Mononuclear cell (primary cell): ENCODE data around the gene NPHS2. TPM values are rescaled to one million over a fixed set of nuclear protein-coding genes. Genes with fewer than 3 reads are reported as not detected.

Source experiments
- H3K27me3 ChIP-seq: 2 replicates; pipeline ENCODE4 v1.6.0; 2011; ENCODE audit warnings: low read length, control low read depth; ENCODE audit not compliant: insufficient read depth
- H3K4me1 ChIP-seq: 2 replicates; pipeline ENCODE4 v1.5.1; 2011; ENCODE audit warnings: mild to moderate bottlenecking, low read length, control low read depth; ENCODE audit not compliant: insufficient read depth
- H3K4me3 ChIP-seq: 2 replicates; pipeline ENCODE4 v1.5.1; 2011; ENCODE audit warnings: mild to moderate bottlenecking, low read length, moderate library complexity
- H3K9me3 ChIP-seq: 2 replicates; pipeline ENCODE4 v1.5.1; 2011; ENCODE audit warnings: low read depth, mild to moderate bottlenecking, control low read depth, low read length
- total RNA-seq: library from RNA; depleted of rRNA; stranded (reverse); fragments of >200 nt; gene quantifications from one replicate; pipeline ENCODE4 v1.2.3, GENCODE V29; 2012

The NPHS2 gene
- total RNA-seq = not detected

- Histone ChIP-seq H3K4me1 (no peaks in the 10 kb centered on the region), H3K27me3 (peaks cover 50% of the 10 kb centered on the region), H3K9me3 (no peaks in the 10 kb centered on the region), H3K4me3 (no peak within 1 kb of the TSS)
Observed at GRCh38 chr1:179575497-179576314, at the start of gene NPHS2. Gene NPHS2 (minus strand): TSS chr1:179575948. CDS start chr1:179575864, 84 bp downstream.

GRCh38 chr1:179612361-179612760 lies 36.6 kb upstream of the NPHS2 start:
- no peaks in the 10 kb centered on the region for H3K4me1 ChIP-seq
- no peaks in the 10 kb centered on the region for H3K9me3 ChIP-seq
- H3K27me3 ChIP-seq = peaks cover 18% of the 10 kb centered on the region
- H3K4me3 ChIP-seq = no peak overlapping the region

GRCh38 chr1:179601093-179601492 lies 25.3 kb upstream of the NPHS2 start:
- Histone ChIP-seq H3K4me3 (no peak overlapping the region), H3K27me3 (no peaks in the 10 kb centered on the region), H3K9me3 (no peaks in the 10 kb centered on the region), H3K4me1 (no peaks in the 10 kb centered on the region)

GRCh38 chr1:179599623-179600249 lies 24.0 kb upstream of the NPHS2 start:
- no peaks in the 10 kb centered on the region for H3K4me1 ChIP-seq

GRCh38 chr1:179598631-179599030 lies 22.9 kb upstream of the NPHS2 start:
- H3K9me3 ChIP-seq = no peaks in the 10 kb centered on the region
- H3K4me1 ChIP-seq = no peaks in the 10 kb centered on the region
- peaks cover 3% of the 10 kb centered on the region for H3K27me3 ChIP-seq
- H3K4me3 ChIP-seq = no peak overlapping the region

More at GRCh38 chr1:179599623-179600249, 24.0 kb upstream of the NPHS2 start:
- H3K27me3 ChIP-seq = no peaks in the 10 kb centered on the region
- H3K9me3 ChIP-seq = no peaks in the 10 kb centered on the region
- no peak overlapping the region for H3K4me3 ChIP-seq

GRCh38 chr1:179591592-179592580 lies 16.1 kb upstream of the NPHS2 start, which contains the start of gene TDRD5:
Gene TDRD5 (plus strand): TSS chr1:179591832. CDS start chr1:179592616, 784 bp downstream.
- H3K4me1 ChIP-seq = no peaks in the 10 kb centered on the region
- no peak within 1 kb of the TSS for H3K4me3 ChIP-seq
- no peaks in the 10 kb centered on the region for H3K9me3 ChIP-seq
- H3K27me3 ChIP-seq = peaks cover 32% of the 10 kb centered on the region

- no peaks in the 10 kb centered on the region for H3K9me3 ChIP-seq
- H3K27me3 ChIP-seq = peaks cover 37% of the 10 kb centered on the region
- H3K4me1 ChIP-seq = no peaks in the 10 kb centered on the region
- H3K4me3 ChIP-seq = no peak overlapping the region
Observed at GRCh38 chr1:179591253-179591591, 15.5 kb upstream of the NPHS2 start.

DNA sequence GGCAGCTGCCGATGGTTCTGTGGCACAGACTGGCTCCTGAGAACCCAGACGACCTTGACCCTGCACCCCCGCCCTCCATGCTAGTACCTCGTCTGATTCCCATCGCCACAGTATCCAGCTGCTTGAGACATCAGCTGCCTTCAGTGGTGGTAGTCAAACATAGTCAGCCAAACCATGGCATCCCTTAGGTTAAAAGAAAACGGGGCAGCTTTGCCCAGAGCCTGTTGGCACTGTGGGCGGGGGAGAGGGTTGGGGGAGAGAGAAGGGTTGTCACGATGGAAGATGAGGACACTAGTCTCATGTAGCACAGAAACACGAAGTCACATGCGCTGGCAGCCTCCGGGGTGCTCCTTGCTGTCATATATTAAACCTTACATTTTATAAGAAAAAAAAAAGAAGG lies 14.9 kb upstream of the NPHS2 start:
- no peaks in the 10 kb centered on the region for H3K9me3 ChIP-seq
- H3K27me3 ChIP-seq = peaks cover 43% of the 10 kb centered on the region
- H3K4me3 ChIP-seq = no peak overlapping the region
- H3K4me1 ChIP-seq = no peaks in the 10 kb centered on the region

DNA sequence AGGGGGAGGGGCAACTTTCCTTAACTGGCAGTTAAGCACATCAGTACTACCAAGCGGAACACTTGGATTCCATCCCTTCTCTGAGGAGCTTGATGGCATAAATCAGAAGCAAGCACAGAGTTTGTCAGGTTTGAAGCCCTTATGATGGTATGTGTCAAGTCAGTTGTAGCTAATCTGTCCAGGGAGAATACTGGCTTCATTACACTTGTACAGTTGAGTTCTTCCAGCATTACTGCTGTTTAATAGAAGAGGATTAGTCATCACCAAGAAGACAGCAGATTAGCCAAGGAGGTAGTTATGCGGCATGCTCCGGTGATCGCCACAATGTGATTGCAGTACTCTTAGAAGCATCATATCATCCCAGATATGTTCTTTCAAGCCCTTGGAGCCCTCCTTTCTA lies 13.8 kb upstream of the NPHS2 start:
- H3K4me1 ChIP-seq = no peaks in the 10 kb centered on the region
- peaks cover 54% of the 10 kb centered on the region for H3K27me3 ChIP-seq
- H3K4me3 ChIP-seq = no peak overlapping the region
- H3K9me3 ChIP-seq = no peaks in the 10 kb centered on the region

- no peaks in the 10 kb centered on the region for H3K4me1 ChIP-seq
- peaks cover 53% of the 10 kb centered on the region for H3K27me3 ChIP-seq
- no peak overlapping the region for H3K4me3 ChIP-seq
- H3K9me3 ChIP-seq = no peaks in the 10 kb centered on the region
Observed at GRCh38 chr1:179588425-179589024, 12.8 kb upstream of the NPHS2 start.

DNA sequence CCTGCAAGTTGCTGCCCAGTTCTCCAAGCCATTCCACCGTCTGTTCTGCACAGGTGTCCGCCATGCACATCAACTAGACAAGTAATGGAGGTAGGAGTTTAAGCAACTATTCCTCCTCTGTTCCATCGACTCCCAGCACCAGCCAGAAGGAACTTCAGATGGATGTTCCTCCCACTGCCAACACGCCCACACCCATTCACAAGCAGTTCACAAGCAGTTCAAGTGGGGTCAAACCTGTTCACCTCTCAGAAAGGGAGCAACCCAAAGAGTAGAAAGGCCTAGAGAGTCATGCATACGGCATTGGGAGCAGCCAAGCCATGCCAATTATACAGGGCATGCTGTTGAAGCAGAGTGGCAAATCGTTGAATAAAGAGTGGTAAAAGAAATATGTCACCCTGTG lies 11.6 kb upstream of the NPHS2 start:
- Histone ChIP-seq H3K27me3 (peaks cover 41% of the 10 kb centered on the region), H3K4me3 (no peak overlapping the region), H3K4me1 (no peaks in the 10 kb centered on the region), H3K9me3 (no peaks in the 10 kb centered on the region)

DNA sequence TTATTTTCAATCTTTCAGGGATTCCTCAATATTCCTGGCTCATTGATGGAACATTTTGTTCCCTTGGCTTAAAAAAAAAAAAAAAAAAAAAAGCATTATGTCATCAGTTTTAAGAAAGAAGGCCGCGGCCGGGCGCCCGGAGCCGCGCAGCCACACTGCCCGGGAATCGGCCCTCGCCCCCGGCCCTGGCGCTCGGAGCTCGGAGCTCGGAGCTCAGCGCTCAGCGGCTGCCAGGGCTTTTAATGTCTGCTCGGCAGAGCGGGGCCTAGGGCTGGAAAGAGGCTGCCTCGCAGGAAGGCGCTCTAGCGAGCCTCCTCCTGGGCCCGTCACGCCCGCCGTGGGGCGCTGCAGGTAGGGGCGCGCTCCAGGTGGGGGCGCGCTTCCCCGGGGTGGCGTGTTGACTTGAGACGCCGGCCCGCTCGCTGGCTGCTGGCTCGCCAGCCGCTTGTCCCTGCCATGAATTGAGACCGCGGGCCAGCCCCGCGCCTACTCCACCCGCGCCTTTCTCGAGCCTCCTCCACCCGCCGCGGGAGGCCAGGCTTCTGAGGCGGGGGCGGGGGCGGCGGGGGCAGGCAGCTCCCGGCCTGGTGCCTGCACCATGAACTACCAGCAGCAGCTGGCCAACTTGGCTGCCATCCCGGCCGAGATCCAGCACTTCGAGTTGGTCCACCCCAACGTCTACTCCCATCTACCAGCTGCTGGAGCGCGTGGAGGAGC lies 10.5 kb upstream of the NPHS2 start:
- H3K4me3 ChIP-seq = no peak overlapping the region
- H3K27me3 ChIP-seq = peaks cover 34% of the 10 kb centered on the region
- no peaks in the 10 kb centered on the region for H3K4me1 ChIP-seq
- no peaks in the 10 kb centered on the region for H3K9me3 ChIP-seq

- Histone ChIP-seq H3K27me3 (peaks cover 27% of the 10 kb centered on the region), H3K4me1 (no peaks in the 10 kb centered on the region), H3K9me3 (no peaks in the 10 kb centered on the region), H3K4me3 (no peak overlapping the region)
Observed at GRCh38 chr1:179583771-179584320, 8.1 kb upstream of the NPHS2 start.

- Histone ChIP-seq H3K4me3 (no peak overlapping the region), H3K4me1 (no peaks in the 10 kb centered on the region), H3K27me3 (peaks cover 50% of the 10 kb centered on the region), H3K9me3 (no peaks in the 10 kb centered on the region)
Observed at GRCh38 chr1:179576509-179576908, 761 bp upstream of the NPHS2 start.
